Activated CD8-positive, alpha-beta T cell treated with anti-CD3 and anti-CD28 coated beads for 36 hours (primary cell): ENCODE measurements around the gene MPND. TPM values are rescaled to one million over a fixed set of nuclear protein-coding genes. Genes with fewer than 3 reads are reported as not detected.

Experiments
- ATAC-seq: fragments of 200-7000 bp; cut with Tn5 transposase; one replicate; pipeline ENCODE4 v1.10.0; 2021; ENCODE audit warnings: mild to moderate bottlenecking, moderate library complexity
- CTCF ChIA-PET: fragments of 350-600 bp; sonication (Branson Sonifier 250); formaldehyde crosslinking; loops from one replicate; lab custom pipeline; 2021; ENCODE audit warnings: antibody characterized with exemption; lab: Charles Lee
- POLR2A ChIA-PET: fragments of 350-600 bp; sonication (Branson Sonifier 250); formaldehyde crosslinking; loops from one replicate; lab custom pipeline; 2021; ENCODE audit warnings: antibody characterized with exemption; lab: Charles Lee
- DNase-seq: peaks from one replicate; pipeline ENCODE4 v3.0.0-alpha.2; 2020
- H3K27ac Mint-ChIP-seq: one replicate; pipeline ENCODE4 v1.8.0; 2021; ENCODE audit warnings: mild to moderate bottlenecking, mixed read lengths
- H3K27me3 Mint-ChIP-seq: one replicate; pipeline ENCODE4 v1.8.0; 2021; ENCODE audit warnings: mixed read lengths
- H3K36me3 Mint-ChIP-seq: one replicate; pipeline ENCODE4 v1.8.0; 2021; ENCODE audit warnings: low read depth, mixed read lengths
- H3K4me1 Mint-ChIP-seq: one replicate; pipeline ENCODE4 v1.8.0; 2021; ENCODE audit warnings: low read depth, mixed read lengths
- H3K4me3 Mint-ChIP-seq: one replicate; pipeline ENCODE4 v1.8.0; 2021; ENCODE audit warnings: mild to moderate bottlenecking, moderate library complexity, mixed read lengths
- H3K9me3 Mint-ChIP-seq: one replicate; pipeline ENCODE4 v1.8.0; 2021; ENCODE audit warnings: mixed read lengths
- intact Hi-C: fragments of 100-400 bp; cut with micrococcal nuclease; formaldehyde crosslinking; loops from one replicate; pipeline ENCODE4 v1.10.0; 2022
- total RNA-seq, 2 experiments: library from RNA; stranded (reverse); gene quantifications; one replicate each; pipeline ENCODE4 v1.2.3, GENCODE V29; 2021
- TF ChIP-seq, protein P1 (sequence below): fragments of 200-600 bp; IDR thresholded peaks from one replicate; pipeline ENCODE4 v1.8.0; 2022; ENCODE audit warnings: antibody characterized with exemption, mild to moderate bottlenecking

Gene MPND
- total RNA-seq, 2 experiments from 2014 or later, result 15.5 to 16.6 TPM

DNA sequence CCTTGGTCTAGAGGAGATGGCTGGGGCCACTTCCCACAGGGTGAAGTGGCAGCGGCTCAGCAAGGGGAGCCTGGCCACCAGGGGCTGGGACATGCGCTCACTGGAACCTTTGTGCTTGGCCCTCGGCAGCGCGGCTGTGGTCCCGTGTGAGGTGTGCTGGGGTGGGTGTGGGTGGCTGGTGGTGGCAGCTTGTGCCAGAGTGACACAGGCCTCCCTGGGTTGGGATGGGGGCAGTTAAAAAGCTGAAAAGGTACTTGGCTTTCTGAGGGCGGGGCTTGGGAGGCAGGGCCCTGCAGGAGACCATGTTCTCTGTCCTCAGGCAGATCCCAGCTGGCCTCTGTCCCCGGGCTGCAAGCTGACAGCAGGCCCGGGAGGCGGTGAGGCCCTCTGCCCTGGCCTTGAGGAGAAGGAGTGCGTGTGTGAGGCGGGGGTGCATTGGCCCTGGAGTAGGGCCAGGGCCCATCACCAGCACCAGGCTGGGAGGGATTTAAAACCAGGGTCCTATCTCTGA is 17.3 kb downstream of the MPND start:
- no peaks in the 10 kb centered on the region for H3K27me3 Mint-ChIP-seq
- peaks cover 4% of the 10 kb centered on the region for H3K36me3 Mint-ChIP-seq
- H3K4me1 Mint-ChIP-seq, result no peaks in the 10 kb centered on the region
- TF ChIP-seq, protein P1, sequence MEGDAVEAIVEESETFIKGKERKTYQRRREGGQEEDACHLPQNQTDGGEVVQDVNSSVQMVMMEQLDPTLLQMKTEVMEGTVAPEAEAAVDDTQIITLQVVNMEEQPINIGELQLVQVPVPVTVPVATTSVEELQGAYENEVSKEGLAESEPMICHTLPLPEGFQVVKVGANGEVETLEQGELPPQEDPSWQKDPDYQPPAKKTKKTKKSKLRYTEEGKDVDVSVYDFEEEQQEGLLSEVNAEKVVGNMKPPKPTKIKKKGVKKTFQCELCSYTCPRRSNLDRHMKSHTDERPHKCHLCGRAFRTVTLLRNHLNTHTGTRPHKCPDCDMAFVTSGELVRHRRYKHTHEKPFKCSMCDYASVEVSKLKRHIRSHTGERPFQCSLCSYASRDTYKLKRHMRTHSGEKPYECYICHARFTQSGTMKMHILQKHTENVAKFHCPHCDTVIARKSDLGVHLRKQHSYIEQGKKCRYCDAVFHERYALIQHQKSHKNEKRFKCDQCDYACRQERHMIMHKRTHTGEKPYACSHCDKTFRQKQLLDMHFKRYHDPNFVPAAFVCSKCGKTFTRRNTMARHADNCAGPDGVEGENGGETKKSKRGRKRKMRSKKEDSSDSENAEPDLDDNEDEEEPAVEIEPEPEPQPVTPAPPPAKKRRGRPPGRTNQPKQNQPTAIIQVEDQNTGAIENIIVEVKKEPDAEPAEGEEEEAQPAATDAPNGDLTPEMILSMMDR, result no peak
- H3K27ac Mint-ChIP-seq, result peak overlapping the region; percentile 36
- ChIA-PET CTCF (interaction anchor here (3.8 to 4.6 kb wide), 2 partner anchors 8 to 17 kb away, joined by 10 to 23 read pairs; partner anchors contain the start of gene MPND), POLR2A (interaction anchor here (1.4 kb wide), 1 partner anchor 9 kb away, joined by 4 read pairs; no protein-coding TSS in a partner anchor)
- H3K4me3 Mint-ChIP-seq, result no peak overlapping the region
- DNase-seq, result no peak
- no peaks in the 10 kb centered on the region for H3K9me3 Mint-ChIP-seq
- intact Hi-C loops, result loop anchor here (5.0 kb wide), 1 partner anchor 37 kb away; no protein-coding TSS in a partner anchor
- no peak for ATAC-seq

- POLR2A ChIA-PET, result interaction anchor here (1.4 kb wide), 1 partner anchor 8 kb away, joined by 4 read pairs; no protein-coding TSS in a partner anchor
- CTCF ChIA-PET, result interaction anchor here (4.6 kb wide), 1 partner anchor 9 kb away, joined by 23 read pairs; no protein-coding TSS in a partner anchor
- H3K27ac Mint-ChIP-seq, result no peak overlapping the region
- TF ChIP-seq, protein P1, result no peak
- no peak for DNase-seq
- ATAC-seq, result no peak
- H3K36me3 Mint-ChIP-seq, result peaks cover 4% of the 10 kb centered on the region
- H3K27me3 Mint-ChIP-seq, result no peaks in the 10 kb centered on the region
- H3K9me3 Mint-ChIP-seq, result no peaks in the 10 kb centered on the region
- no peak overlapping the region for H3K4me3 Mint-ChIP-seq
- intact Hi-C loops, result loop anchor here (5.0 kb wide), 1 partner anchor 36 kb away; no protein-coding TSS in a partner anchor
- no peaks in the 10 kb centered on the region for H3K4me1 Mint-ChIP-seq
These were observed 18.0 kb downstream of the MPND start for GRCh38 chr19:4361152-4362046.

- Mint-ChIP-seq H3K27me3 (no peaks in the 10 kb centered on the region), H3K36me3 (peaks cover 9% of the 10 kb centered on the region), H3K4me1 (no peaks in the 10 kb centered on the region), H3K4me3 (no peak overlapping the region), H3K27ac (no peak overlapping the region), H3K9me3 (no peaks in the 10 kb centered on the region)
- DNase-seq (no peak), ATAC-seq (no peak)
- CTCF ChIA-PET, result interaction anchor here (1.2 to 4.6 kb wide), 2 partner anchors 10 to 95 kb away, joined by 4 to 23 read pairs; no protein-coding TSS in a partner anchor
- intact Hi-C loops, result loop anchor here (5.0 kb wide), 1 partner anchor 35 kb away; no protein-coding TSS in a partner anchor
- TF ChIP-seq, protein P1, result no peak
- POLR2A ChIA-PET, result interaction anchor here (0.6 to 0.9 kb wide), 3 partner anchors 13 to 155 kb away, joined by 3 read pairs; no protein-coding TSS in a partner anchor
These were observed 18.9 kb downstream of the MPND start for GRCh38 chr19:4362101-4362828.

DNA sequence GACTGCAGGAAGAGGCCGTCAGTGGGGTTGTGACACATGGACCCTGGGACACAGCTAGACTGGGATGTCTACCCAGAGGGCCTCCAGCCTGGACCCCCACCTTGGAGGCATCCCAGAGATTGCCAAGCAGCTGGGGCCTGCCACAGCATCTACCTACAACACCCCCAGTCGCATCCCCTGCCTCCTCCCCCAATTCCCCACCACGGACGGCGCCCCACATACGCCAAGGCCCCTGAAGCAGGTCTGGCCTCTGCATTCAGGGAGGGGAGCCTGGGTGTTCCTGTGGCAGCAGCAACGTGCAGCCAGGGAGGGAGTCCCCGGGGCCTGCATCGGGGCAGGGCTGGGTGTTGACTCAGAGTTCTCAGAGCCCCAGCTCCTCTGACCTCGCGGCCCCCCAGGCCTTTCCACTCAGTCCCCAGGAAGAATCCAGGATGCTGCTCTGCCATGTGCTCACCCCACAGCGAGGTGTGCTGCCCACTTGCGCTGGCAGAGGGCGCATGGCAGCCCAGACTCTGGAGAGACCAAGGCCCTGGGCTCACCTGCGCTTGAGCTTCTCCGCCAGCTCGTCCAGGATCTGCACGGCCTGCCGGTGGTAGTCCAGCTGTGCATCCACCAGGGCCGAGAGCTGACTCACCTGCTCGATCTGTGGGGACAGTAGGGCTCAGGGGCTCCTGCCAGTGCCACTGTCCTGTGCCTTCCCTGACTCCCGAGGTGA is 19.6 kb downstream of the MPND start:
- Mint-ChIP-seq H3K9me3 (no peaks in the 10 kb centered on the region), H3K36me3 (peaks cover 12% of the 10 kb centered on the region), H3K4me3 (no peak overlapping the region), H3K27ac (peak overlapping the region; percentile 15), H3K27me3 (no peaks in the 10 kb centered on the region), H3K4me1 (peaks cover 4% of the 10 kb centered on the region)
- TF ChIP-seq, protein P1, result peak; percentile 25
- ChIA-PET CTCF (interaction anchor here (0.7 to 4.6 kb wide), 3 partner anchors 11 to 96 kb away, joined by 4 to 23 read pairs (median 4); no protein-coding TSS in a partner anchor), POLR2A (interaction anchor here (0.6 to 1.2 kb wide), 3 partner anchors 12 to 155 kb away, joined by 3 read pairs; partner anchors contain the start of gene MPND)
- DNase-seq (no peak), ATAC-seq (peak; percentile 13)
- intact Hi-C loops, result loop anchor here (5.0 kb wide), 1 partner anchor 34 kb away; no protein-coding TSS in a partner anchor
